HG03095 (cell line): ENCODE results near the gene ARHGDIA.

Experiments
- ATAC-seq: cut with Tn5 transposase; IDR thresholded peaks from one replicate; pipeline ENCODE4 v1.9.1; 2021; ENCODE audit warnings: moderate library complexity; ENCODE audit not compliant: unreplicated experiment

The ARHGDIA gene

DNA sequence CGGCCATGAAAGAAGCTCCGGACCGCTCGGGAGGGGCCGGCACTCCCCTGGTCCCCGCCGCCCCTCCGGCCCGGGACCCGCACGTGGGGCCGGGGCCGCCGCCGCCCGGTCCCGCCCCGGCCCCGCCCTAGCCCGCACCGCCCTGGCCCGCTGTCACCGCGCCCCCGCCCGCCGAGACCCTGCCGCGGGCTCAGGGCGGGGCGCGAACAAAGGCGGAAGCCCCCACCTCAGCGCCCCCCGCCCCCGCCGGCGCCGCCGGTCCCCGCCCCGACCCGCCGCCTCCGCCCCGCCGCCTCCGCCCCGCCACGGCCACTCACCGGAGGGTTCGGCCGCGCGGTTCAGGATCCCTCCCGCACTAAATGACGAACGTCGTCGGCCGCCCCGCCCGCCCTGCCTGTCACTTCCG is at the start of gene ARHGDIA:
Gene ARHGDIA, minus strand, starts transcription at position 357 of the 406 bp plus-strand sequence. CDS start 1,407 bp downstream, outside the sequence.
- ATAC-seq, result peak; percentile 35

DNA sequence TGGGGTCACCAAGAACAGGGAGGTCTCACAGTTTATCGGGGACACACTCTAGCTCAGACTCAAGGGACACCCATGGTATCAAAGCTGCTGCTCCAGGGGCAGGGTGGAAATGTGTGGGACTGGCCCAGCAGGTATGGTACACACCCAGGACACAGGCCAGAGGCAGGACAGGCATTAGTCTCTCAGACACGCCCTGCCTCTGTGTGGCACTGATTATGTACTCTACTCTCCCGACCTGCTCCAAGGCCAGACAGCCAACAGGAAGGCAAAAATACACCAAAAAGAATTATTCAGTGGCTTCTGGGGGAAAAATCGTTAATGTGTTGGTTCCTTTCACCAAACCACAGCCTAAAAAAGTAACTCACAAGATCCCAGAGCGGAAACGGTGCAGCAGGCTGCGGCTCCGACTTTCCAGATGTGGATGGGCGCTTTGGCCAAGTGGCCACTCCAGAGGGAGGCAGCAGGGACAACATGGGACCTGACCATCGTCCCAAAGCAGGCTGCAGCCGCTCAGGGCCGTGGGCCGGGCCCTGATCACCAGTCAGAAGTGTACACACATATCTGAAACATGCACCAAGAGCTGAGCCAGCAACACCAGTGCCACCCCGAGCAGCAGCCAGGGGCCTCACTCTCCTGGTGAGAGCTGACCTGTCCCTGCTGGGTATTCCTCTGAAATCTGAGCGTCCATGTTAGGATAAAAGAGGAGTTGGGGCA is 47.9 kb upstream of the ARHGDIA start:
- no peak for ATAC-seq

DNA sequence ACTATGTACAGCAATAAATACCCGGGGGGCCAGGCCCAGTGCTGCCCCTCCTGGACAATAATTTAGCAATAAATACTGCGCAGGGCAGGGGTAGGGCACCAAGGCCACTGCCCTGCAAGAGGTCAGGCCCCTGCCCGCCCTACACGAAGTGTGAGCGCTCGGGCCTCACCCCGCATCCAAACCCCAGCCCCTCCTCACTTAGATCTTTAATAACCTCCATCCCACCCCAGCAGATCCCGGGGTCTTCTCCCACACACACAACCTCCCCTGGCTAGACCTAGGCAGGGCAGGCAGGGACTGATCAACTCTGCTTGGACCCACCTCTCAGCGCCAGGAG is 47.2 kb upstream of the ARHGDIA start:
- peak; percentile 5 for ATAC-seq

DNA sequence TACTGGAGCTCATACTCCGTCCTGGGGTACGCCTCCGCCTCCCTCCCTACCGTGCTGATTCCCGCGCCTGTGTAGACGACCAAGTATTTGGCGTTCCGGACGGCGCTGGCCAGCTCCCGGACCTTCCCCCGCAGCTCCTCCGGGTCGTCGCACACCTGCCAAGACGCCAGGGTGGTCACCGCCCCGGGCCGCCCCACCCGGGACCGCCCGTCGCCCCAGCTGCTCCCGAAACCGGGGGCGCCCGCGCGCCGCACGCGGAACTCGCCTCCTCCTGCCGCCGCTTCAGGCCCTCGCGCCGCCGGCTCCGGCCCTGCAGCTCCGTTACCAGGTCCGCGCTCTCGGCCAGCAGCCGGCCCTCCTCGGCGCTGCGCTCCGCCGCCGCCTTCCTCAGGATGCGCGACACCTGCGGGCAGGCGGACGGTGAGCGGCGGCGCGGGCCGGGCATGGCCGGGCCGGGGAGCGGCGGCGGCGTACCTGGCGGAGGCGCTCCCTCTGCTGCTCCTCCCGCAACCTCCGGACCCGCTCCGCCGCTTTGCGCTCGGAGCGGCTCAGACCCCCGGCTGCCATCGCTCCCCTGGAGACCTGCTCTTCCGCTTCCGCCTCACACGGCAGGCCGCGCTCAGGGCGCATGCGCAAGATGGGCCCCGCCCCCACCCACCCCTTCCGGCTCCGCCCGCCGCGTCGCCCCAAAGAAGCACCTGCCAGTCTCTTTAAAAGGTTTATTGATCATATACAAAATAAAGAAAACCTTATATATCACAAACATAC is 46.6 kb upstream of the ARHGDIA start, which contains the start of gene SIRT7:
Gene SIRT7, minus strand, starts transcription at position 612 of the 768 bp plus-strand sequence. Its CDS starts 45 bp downstream, at position 567.
- peak; percentile 41 for ATAC-seq

DNA sequence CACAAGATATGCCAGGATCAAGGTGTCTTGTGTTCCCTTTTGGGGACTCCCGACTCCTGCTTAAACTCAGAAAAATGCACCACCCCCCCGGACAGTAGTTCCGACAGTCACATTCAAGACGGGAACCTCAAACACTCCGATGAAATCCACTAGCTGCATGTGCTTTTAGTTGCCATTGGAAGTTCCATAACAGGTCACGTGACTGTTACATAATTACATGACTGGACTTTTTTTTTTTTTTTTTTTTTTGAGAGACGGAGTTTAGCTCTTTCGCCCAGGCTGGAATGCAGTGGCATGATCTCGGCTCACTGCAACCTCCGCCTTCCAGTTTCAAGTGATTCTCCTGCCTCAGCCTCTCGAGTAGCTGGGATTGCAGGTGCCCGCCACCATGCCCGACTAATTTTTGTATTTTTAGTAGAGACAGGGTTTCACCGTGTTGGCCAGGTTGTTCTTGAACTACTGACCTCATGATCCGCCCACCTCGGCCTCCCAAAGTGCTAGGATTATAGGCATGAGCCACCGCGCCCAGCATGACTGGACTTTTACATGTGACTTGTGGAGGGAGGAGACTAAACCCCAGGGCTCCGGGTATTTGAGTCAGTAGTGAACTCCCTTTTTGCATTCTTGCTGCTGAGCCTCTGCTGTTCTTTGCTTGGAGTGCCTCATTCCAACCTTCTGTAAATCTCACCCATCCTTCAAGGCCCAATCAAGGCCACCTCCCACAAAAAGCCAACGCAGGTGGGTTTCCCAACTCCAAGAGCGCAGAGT is 45.3 kb upstream of the ARHGDIA start:
- ATAC-seq, result no peak

DNA sequence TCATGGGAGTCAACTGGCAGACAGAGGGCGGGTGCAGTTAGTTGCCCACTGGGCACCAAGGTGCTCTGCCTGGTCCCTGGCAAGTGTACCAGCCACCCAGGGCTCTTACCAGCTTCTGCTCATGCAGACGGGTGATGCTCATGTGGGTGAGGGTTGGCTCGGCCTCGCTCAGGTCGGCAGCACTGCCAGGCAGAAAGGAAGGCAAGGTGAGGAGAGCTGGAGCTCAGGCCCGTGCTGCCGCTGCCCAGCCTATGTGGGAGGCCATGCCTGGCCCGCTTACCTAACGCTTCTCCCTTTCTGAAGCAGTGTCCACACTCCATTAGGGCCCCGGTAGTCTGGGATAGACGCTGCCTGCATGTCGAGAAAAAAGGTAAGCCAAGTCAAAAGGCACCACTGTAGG is 44.2 kb upstream of the ARHGDIA start:
- no peak for ATAC-seq

DNA sequence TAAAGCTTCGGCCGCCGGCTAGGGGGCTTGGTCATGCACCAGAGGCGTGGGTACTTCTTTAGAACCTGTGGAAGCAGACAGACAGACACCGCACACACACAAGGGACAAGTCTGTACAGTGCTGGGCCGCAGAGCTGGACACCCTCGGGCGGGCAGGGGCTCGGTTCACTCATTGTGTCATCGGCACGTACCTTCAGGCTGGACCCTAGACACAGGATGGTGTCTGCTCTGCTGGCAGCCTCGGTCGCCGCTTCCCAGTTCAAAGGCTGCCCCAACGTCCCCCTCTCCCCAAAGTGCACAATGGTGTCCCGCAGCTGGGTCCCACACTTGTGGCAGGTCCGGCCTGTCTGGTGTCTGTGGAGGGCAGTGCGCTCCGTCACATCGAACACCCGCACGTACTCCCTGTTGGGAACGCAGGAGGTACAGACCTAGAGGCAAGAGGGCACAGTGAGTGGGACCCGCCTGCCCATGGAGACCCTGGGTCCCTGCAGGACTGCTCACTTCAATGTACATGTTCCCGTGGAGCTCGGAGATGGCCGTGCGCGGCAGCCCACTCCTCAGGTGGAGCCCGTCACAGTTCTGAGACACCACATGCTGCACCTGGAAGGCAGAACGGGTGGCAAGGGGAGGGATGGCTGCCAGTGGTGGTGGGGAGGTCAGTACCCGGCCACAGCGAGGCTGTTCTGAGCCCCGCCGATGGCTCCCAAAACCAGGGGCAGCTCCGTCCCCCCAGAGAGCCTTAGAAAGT is 43.1 kb upstream of the ARHGDIA start:
- ATAC-seq, result no peak

DNA sequence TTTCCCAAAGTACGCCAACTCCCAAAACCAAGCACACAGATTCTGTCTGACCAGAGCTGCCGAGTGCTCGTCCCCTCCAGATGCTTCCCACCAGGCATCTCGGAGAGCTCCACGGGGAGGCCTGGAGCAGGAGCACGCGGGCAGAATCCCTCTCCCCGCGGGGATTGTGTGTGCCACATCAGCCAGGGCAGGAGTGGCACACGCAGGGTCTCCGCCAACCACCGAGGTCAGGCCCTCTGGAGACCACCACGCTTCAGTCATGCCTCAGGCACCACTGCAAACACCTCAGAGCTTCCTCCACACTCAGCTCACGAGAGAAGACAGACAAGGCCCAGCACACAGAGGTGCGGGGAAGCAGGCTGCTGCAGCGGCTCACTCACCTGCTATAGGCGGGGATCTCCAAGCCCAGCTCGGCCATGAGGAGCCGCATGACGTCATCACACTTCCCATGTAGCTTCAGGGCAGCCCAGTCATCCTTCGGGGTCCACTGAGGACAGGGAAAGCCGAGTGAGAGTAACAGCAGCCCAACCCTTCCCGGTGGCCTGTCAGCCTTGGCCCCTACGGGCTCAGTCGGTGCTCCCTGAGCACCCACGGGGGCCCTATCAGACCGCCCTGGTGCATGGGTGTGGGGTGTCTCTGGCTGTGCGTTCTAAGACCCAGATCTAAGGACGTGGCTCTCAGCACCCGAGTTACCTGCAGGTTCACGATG is 42.4 kb upstream of the ARHGDIA start:
- ATAC-seq, result no peak

DNA sequence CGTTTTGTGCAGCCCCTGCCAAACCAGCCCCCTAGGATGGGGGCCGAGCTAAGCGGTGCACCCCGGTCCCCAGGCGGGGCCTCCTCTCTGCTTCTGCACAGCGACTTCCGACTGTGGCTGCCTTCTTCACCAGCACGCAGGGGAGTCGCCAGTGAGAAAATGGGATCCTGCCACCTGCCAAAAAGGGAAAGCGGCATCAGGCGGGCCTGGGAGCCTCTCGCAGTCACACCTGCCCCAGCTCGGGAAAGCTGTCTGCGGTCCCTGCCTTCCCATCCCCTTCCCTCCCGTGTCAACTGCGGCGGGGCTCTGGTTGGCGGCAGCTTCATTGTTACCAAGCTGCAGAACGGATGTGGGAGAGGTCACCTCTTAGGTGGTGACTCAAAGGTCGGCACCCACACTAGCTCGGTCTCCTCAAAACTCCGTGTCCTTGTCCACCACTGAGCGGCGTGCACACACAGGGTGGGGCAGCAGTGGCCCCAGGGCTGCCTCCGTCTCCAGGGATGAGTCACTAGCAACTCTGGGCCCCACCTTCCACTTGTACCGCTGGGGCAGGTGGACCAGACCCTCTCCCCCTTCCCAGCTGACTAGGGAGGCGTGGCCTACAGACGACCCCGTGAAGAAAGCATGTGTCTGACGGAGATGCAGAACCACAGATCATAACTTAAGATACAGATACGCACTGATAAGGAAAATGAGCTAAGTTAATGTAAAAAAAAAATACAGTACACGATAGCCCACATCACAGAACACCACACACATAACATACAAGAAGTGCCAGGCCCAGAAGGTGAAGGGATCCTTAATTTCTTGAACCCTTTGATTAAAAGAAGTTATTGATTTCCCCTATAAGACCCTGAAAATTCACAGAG is 41.5 kb upstream of the ARHGDIA start:
- ATAC-seq, result no peak

DNA sequence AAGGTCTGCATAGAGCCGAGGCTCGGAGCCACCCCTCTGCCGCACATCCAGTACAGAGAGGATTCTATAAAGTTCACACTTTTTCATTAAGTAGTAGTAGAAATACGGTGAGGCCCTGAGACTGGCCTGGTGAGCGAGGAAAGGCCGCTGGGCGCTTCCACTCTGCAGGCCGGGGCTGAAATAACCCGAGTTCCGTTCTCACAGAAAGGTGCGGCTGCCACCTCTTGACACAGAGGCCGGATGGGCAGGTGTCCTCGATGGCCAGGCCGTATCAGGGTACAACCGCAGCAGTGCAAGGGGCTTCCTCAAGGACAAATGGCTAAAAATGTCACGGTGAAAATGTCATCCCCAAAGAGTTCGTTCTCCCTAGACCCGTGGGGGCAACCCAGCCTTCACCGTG is 40.8 kb upstream of the ARHGDIA start:
- no peak for ATAC-seq

DNA sequence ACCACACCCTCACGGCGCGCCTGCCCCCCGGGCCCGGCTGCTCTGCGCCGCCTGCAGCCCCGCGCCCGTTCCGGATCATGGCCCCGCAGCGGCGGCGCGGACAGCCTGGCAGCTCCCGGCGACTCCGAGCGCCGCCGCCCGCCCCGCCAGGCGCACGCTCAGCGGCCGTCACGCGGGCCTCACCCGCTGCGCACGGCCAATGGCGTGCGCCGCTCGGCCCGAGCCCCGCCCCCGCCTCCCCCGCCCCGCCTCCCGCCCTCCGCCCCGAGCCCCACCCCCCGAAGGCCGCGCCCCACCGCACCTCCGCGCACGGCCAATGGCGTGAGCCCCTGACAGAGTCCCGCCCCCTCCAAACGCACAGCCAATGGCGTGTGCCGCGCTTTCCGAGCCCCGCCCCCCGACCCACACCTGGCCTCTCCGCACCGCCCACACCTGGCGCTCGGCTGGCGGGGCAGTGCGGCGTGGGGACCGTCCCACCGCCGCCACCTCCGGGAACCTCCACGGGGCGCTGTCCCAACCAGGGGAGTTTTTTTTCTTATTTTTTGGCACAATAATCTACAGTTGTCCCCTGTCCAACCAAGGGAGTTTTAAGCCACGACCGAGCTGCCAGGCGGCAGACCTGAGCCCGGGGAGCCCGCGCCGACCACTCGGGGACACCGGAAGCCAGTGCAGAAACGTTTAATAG is 40.3 kb upstream of the ARHGDIA start, which contains the start of gene PCYT2:
Gene PCYT2, minus strand, starts transcription at position 123 of the 685 bp plus-strand sequence. Its CDS starts 44 bp downstream, at position 79.
- peak; percentile 43 for ATAC-seq

DNA sequence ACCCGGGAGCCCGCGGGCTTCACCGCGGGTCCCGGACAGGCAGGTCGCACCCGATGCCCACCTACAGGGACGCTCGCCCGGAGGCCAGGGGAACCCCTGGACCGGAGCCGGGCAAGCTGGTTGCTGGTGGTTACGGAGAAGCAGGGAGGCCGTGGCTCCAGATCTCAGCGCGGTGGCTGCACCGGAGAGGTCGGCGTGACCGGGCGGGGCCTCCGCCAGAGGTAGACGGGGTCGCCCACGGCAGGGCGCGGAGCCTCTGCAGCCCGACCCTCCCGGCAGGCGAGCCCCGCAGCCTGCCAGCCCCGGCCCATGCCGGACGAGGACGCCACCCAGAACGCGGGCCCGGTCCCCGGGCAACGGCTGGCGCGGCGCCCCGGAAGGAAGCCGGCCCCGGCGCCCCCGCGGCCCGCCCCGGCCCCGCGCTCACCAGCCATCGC is 39.7 kb upstream of the ARHGDIA start:
- peak; percentile 14 for ATAC-seq

DNA sequence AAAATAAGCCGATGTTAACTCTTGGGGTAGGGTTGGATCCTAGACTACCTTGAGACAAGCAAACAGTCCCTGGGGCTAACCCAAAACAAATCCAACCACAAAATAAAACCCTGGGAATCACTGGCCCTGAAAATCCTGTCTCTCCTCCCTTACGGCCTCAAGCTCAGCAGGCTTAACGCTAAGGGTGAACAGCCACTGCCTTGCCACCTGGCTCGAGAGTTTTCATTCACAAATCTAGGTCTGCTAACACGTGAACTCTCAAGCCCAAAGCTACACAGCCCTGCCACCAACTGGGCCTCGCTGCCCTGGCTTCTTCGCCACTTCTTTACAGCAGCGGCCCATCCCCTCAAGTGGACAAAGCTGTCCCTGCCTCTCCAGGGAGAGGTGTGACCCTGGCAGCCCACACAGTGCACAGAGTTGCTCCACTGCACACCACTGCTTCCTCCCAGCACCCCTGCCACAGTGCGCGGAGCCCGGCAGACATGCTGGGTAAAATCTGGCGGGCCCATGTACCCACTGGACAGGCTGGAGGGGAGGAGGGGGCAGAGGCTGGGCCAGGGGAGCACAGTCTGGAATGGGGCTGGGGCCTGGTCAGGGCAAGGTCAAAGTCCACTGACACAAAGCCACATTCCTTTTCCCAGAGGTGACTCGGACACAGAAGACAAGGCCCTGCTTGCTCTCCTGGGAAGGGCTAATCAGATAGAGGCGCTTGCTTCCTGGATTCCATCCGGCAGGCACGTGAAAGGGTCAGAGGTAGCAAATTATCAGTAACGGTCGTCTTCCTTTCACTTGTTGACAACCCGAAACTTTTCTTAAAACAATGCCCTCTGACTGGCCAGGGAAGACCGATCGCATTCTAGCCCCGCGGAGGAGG is 39.1 kb upstream of the ARHGDIA start:
- ATAC-seq, result no peak

DNA sequence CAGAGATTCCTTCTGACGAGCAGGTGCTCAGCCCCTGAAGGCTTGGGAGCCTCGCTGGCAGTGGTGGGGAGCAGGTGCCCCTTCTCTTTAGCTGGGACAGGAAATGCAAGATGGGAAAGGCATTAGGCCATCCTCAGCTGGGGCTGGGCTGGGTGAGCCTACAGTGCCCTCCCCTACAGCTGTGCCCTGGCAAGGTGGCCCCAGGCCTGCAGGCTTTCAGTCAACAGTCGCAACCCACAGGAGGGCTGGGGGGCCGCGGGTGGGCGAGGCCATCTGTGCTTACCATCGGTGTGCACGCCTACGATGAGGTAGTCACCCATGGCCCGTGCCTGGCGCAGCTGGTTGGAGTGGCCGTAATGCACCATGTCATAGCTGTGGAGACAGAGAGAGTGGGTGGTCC is 38.1 kb upstream of the ARHGDIA start:
- no peak for ATAC-seq

DNA sequence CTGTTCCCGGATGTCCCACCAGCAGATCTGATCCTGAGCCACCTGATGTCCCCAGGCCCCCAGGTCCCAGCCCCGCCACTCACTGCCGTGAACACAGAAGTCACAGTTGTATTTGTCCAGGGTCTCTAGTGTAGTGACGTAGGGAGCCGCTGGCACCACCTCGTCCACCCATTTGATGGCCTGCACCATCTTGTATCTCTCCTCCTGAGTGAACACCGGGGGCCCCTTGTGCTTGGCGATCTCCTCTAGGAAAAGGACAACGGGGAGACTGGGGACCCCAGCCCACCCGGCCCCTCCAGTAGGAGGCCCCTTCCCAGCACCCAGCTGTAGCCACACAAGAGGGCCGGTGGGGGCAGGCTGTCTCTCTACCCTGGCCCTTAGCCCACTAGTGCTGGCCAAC is 37.7 kb upstream of the ARHGDIA start:
- no peak for ATAC-seq

DNA sequence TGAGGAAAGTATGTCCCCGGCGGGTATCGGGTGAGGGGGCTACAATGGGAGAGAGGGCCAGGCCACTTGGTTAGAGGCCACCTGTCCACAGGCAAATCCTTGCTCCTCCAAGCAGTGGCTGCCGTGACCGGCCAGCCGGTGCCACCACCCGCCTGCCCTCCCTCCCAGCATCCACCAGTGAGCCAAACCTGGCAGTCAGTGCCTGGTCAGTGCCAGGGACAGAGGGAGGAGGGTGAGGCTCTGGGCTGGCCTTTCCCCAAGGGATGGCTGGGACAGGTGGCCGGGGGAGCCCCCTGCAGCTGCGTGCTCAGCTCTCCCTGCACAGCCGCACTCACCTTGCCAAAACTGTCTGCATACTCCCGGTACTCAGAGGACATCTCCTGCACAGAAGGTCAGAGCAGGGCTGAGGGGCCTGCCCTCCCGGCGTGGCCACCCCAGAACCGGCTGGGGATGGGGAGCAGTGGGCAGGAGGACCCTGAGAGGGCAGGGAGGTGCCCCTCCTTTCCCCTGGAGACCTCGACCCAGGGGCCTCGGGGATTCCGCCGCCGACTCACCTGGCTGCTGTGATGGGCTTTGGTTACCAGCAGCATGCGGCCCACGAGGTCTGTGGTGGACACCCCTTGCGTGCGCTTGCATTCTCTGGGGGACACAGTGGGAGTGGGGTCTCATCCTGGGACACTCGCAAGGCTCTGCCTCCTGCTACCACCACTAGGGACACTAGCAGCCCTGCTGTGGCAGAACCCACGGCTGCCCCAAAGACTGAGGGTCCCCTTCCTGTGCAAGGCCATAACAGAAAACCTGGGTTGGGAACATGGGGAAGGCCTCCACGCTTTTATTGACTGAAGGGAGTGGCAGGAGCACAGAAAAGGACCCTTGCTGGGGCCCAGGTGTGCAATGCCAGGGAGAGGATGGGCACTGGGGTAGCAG is 36.3 kb upstream of the ARHGDIA start:
- no peak for ATAC-seq
